Neutrophil (primary cell): ENCODE measurements around the gene TEX48.

Experiments used
- H3K27ac ChIP-seq: fragments of 200-600 bp; sonication (generic); 2 replicates; pipeline ENCODE4 v1.5.1; 2016; ENCODE audit warnings: mild to moderate bottlenecking, moderate library complexity
- H3K27me3 ChIP-seq: fragments of 200-600 bp; sonication (generic); 2 replicates; pipeline ENCODE4 v1.6.0; 2016; ENCODE audit warnings: mild to moderate bottlenecking
- H3K36me3 ChIP-seq: fragments of 200-600 bp; sonication (generic); 2 replicates; pipeline ENCODE4 v1.5.1; 2017
- H3K4me1 ChIP-seq, 2 experiments: fragments of 200-600 bp in 1 of 2; sonication (generic) in 1 of 2; 1 replicate in 1 of 2; 2 replicates in 1 of 2; pipeline versions ENCODE4 v1.5.1 to v1.6.1; 2013 to 2016; ENCODE audit warnings: low read depth in 1 of 2, low read length in 1 of 2, mild to moderate bottlenecking in 1 of 2, moderate library complexity in 1 of 2; ENCODE audit not compliant: control insufficient read depth in 1 of 2, insufficient read depth in 1 of 2
- H3K4me3 ChIP-seq, 2 experiments: fragments of 200-600 bp in 1 of 2; sonication (generic) in 1 of 2; 1 replicate in 1 of 2; 2 replicates in 1 of 2; pipeline ENCODE4 v1.5.1; 2013 to 2016; ENCODE audit warnings: low read depth in 1 of 2, low read length in 1 of 2, mild to moderate bottlenecking in 1 of 2, moderate library complexity in 1 of 2
- H3K9me3 ChIP-seq: fragments of 200-600 bp; sonication (generic); 2 replicates; pipeline ENCODE4 v1.5.1; 2016
- TF ChIP-seq, protein P1 (sequence below): fragments of 200-600 bp; sonication (generic); IDR thresholded peaks from 2 replicates; pipeline ENCODE4 v1.5.1; 2016; ENCODE audit warnings: antibody characterized with exemption

The TEX48 gene

DNA sequence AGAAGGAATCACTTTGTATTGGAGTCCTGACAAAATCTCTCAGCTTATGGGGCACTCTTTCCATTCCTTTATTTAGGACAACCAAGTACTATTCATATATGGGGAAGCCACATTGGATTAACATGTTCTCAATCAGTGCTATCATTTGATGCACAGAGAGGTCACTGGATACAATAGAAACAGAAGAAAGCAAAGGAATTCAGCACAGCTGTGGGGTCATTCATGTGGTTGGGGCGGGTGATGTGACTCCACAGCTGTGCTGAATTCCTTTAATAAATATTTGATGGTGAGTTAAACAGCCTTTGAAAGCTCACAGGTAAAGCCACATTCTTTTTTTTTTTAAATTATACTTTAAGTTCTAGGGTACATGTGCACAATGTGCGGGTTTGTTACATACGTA lies 854 bp upstream of the TEX48 start:
- Histone ChIP-seq H3K36me3 (no peaks in the 10 kb centered on the region), H3K9me3 (no peaks in the 10 kb centered on the region), H3K4me1 (no peaks in the 10 kb centered on the region), H3K27ac (no peak overlapping the region), H3K4me3 (no peak overlapping the region), H3K27me3 (peaks cover 4% of the 10 kb centered on the region)
- TF ChIP-seq, protein P1, sequence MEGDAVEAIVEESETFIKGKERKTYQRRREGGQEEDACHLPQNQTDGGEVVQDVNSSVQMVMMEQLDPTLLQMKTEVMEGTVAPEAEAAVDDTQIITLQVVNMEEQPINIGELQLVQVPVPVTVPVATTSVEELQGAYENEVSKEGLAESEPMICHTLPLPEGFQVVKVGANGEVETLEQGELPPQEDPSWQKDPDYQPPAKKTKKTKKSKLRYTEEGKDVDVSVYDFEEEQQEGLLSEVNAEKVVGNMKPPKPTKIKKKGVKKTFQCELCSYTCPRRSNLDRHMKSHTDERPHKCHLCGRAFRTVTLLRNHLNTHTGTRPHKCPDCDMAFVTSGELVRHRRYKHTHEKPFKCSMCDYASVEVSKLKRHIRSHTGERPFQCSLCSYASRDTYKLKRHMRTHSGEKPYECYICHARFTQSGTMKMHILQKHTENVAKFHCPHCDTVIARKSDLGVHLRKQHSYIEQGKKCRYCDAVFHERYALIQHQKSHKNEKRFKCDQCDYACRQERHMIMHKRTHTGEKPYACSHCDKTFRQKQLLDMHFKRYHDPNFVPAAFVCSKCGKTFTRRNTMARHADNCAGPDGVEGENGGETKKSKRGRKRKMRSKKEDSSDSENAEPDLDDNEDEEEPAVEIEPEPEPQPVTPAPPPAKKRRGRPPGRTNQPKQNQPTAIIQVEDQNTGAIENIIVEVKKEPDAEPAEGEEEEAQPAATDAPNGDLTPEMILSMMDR: no peak

GRCh38 chr9:114680259-114681001 lies 1.6 kb downstream of the TEX48 start:
- TF ChIP-seq, protein P1: no peak
- peaks cover 16% of the 10 kb centered on the region for H3K27me3 ChIP-seq
- no peaks in the 10 kb centered on the region for H3K36me3 ChIP-seq
- H3K4me3 ChIP-seq: no peak overlapping the region
- H3K4me1 ChIP-seq: no peaks in the 10 kb centered on the region
- no peaks in the 10 kb centered on the region for H3K9me3 ChIP-seq
- no peak overlapping the region for H3K27ac ChIP-seq

GRCh38 chr9:114678795-114679194 lies 3.2 kb downstream of the TEX48 start:
- no peaks in the 10 kb centered on the region for H3K36me3 ChIP-seq
- H3K27ac ChIP-seq: no peak overlapping the region
- peaks cover 16% of the 10 kb centered on the region for H3K27me3 ChIP-seq
- no peaks in the 10 kb centered on the region for H3K9me3 ChIP-seq
- no peaks in the 10 kb centered on the region for H3K4me1 ChIP-seq
- TF ChIP-seq, protein P1: no peak
- H3K4me3 ChIP-seq: no peak overlapping the region

GRCh38 chr9:114678130-114678529 lies 3.9 kb downstream of the TEX48 start:
- TF ChIP-seq, protein P1: no peak
- H3K27ac ChIP-seq: no peak overlapping the region
- H3K9me3 ChIP-seq: no peaks in the 10 kb centered on the region
- H3K4me1 ChIP-seq: no peaks in the 10 kb centered on the region
- no peak overlapping the region for H3K4me3 ChIP-seq
- peaks cover 16% of the 10 kb centered on the region for H3K27me3 ChIP-seq
- H3K36me3 ChIP-seq: no peaks in the 10 kb centered on the region

GRCh38 chr9:114677418-114677817 lies 4.6 kb downstream of the TEX48 start:
- Histone ChIP-seq H3K36me3 (no peaks in the 10 kb centered on the region), H3K27ac (no peak overlapping the region), H3K4me1 (no peaks in the 10 kb centered on the region), H3K27me3 (peaks cover 16% of the 10 kb centered on the region), H3K9me3 (no peaks in the 10 kb centered on the region), H3K4me3 (no peak overlapping the region)
- TF ChIP-seq, protein P1: no peak
